ENCODE results near the gene ZMPSTE24.

The ZMPSTE24 gene

DNA sequence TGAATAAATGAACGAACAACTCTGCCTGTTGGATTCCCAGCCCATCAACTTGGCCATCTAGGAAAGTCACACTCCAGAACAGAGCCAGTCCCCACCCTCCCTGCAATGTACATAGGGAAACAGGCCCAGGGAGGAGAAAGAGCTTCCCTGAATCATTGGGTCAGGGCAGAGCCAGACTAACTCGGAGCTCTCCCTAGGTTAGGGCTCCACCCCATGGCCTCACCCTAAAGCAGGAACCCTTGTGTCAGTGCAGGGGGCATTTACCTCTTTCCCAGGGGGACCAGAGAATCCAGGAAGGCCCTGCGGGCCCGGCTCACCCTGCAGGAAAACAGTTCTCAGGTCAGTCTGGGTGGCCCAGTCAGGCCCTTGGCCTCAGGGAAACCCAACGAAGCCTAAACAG lies 47.4 kb downstream of the ZMPSTE24 start:
- DNase-seq (ENCODE audit: low spot score), result no peak

DNA sequence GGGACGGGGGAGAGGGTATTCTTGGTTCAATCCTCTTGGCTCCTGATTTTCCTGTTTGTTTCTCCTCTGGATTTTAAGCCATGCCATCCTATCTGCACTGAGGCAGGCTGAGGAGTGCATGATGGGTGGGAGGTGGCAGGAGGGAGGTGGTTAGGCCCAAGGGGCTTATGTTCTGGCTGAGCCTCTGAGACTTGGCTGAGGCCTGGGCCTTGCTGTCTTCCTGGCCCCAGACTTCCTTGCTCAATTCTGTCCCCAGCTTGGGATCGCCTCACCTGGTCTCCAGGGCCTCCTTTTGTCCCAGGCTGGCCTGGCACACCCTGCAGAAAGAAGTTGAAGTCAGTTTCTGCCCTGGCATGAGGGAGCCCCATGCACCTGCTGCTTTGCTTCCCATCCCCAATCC lies 47.8 kb downstream of the ZMPSTE24 start:
- DNase-seq (ENCODE audit: low spot score), result no peak

DNA sequence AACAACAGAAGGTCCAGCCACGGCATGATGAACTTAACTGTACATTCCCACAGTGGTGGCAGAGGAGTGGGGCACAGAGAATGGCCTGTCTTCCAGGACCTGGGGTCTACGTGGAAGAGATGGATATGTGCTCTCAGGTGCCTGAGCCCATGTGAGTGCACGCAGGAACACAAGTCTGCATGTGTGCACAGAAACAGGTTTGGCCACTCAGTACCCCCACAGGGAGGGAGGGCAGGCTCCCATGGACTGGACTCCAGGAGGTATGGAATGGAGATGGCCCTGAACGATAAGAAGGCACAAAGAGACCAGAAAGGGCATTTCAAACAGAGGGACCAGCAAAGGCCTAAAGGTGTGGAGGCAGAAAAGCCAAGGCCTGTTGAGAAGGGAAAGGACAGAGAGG lies 48.3 kb downstream of the ZMPSTE24 start:
- DNase-seq (ENCODE audit: low spot score), result no peak

DNA sequence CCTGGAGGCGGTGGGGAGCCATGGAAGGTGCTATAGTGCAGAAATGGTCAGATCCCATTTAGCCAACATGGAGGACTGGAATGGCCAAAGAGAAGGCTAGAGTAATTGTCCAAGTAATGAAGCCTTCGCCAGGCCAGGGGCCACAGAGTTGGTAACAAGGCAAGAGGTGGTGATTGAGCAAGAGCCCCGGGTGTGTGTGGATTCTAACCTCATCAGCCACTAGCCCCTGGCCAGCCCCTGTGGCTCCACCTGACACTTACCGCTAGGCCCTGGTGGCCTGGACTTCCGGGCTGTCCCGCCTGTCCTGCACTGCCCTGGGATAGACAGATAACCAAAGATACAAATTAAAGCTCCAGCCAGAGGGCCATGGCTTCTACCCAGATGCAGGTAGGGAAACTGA lies 49.1 kb downstream of the ZMPSTE24 start:
- no peak for DNase-seq (ENCODE audit: low spot score)

DNA sequence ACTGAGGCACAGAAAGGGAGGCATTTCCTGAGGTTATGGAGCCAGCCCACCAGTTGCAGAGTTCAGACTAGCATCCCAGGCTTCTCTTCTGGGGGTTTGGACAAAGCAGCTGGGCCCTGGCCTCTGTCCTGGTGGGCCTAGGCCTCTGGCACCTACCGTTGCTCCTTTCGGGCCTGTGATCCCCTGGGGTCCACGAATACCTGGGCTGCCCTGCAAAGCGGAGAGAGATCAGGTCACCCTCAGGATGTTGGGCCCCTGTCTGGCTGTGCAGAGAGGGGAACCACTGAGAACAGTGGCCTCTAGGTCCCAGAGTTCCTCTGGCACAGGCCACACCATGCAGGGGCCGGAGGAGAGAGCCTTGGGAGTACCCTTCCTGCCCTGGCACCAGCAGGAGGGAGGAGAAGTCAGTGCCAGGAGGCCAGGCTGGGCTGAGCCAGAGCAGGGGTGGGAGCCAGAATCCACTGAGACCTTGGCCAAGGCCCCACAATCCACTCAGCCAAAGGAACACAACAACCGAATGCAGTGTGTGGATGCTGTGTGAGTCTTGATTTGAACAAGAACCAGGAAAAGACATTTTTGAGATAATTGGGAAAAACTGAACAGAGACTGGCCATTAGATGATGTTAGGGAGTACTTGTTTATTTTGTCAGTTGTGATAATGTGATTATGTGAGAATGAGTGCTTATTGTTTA lies 50.1 kb downstream of the ZMPSTE24 start:
- DNase-seq (ENCODE audit: low spot score), result no peak

DNA sequence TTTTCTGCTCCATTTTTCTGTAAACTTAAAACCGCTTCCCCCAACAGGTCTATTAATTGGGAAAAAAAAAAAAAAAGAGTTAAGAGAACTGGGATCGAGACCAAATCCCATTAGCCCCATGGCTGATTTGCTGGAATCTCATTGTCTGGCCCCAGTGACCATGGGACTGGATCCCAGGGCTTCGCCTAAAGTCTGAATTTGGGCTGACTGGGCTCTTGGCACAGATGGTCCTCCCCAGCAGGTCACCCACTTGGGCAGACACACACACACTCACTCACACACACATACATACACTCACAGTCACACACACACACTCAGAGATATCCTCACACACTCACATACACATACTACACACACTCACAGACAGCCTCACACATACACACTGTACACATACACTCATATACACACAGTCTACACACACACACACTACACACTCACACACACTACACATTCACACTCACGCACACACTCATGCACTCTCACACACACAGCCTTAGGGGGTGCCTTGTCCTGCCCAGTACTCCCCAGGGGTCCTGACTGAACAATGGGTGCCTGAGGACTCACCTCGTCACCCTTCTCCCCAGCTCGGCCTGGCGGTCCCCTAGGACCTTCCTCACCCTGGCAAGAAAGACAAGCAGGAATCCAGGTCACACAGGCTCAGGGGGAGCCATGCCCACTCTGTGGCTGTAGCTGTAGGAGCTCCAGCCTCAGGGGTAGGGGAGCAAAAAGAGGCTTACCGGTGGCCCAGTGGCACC lies 51.5 kb downstream of the ZMPSTE24 start:
- no peak for DNase-seq (ENCODE audit: low spot score)

DNA sequence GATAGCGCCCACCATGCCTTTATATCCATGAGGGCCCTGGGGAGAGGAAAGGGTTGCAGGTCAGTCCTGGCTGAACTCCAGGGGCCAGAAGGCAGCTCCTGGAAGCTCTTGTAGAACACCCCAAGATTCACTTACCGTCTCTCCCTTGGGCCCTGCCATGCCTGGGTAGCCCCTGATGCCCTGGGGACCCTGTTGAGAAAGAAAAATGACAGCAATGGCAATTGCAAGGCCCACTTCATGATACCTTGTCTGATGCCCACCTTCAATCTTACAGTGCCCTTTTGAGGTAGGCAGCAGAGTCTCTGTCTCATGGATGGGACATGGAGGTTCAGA lies 52.1 kb downstream of the ZMPSTE24 start:
- DNase-seq (ENCODE audit: low spot score), result no peak

DNA sequence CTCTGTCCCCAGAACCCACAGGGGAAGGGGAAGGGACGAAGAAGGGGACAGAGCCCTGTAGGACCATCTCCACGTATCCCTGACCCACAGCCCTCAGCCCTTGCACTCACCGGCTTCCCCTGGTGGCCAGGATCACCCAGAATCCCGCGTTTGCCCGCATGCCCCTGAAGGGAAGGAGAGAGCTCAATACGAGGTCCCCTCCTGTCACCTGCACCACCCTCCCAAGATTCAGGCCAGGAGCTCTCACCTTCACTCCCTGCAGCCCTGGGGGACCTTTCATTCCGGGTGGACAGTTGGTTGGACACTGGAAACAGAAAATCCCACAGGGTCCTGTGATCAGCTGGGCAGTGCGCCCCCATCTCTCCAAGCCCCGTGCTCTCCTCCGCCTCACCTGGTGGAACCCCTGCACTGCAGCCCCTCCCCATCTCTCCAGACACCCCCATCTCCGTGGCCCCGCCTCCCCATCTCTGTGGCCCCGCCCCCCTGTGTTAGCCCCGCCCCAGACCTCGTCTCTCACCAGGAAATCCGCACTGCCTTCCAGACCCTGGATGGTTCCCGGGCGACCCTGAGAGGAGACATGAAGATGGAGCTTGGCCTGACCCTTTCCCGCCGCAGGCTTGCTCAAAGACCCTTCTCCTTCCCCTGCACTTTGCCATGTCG lies 53.1 kb downstream of the ZMPSTE24 start:
- no peak for DNase-seq (ENCODE audit: low spot score)

DNA sequence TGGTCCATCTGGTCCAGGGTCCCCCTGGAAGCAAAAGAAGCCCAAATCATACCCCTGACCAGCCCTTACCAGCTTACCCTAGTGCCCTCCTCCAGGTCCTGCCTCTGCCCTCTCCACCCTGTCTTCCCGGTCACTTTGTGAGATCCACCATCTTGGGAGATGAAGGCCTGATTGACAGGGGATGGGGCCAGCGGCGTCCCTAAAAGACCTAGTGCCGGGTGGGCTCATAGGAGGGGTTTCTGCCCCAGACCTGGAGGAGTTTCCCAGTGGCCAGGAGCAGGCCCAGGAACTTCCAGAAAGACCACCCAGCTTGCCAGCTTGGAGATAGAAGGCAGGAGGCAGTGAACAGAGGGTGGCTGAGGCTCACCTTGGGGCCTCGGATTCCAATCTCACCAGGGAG lies 53.7 kb downstream of the ZMPSTE24 start:
- DNase-seq (ENCODE audit: low spot score), result no peak

DNA sequence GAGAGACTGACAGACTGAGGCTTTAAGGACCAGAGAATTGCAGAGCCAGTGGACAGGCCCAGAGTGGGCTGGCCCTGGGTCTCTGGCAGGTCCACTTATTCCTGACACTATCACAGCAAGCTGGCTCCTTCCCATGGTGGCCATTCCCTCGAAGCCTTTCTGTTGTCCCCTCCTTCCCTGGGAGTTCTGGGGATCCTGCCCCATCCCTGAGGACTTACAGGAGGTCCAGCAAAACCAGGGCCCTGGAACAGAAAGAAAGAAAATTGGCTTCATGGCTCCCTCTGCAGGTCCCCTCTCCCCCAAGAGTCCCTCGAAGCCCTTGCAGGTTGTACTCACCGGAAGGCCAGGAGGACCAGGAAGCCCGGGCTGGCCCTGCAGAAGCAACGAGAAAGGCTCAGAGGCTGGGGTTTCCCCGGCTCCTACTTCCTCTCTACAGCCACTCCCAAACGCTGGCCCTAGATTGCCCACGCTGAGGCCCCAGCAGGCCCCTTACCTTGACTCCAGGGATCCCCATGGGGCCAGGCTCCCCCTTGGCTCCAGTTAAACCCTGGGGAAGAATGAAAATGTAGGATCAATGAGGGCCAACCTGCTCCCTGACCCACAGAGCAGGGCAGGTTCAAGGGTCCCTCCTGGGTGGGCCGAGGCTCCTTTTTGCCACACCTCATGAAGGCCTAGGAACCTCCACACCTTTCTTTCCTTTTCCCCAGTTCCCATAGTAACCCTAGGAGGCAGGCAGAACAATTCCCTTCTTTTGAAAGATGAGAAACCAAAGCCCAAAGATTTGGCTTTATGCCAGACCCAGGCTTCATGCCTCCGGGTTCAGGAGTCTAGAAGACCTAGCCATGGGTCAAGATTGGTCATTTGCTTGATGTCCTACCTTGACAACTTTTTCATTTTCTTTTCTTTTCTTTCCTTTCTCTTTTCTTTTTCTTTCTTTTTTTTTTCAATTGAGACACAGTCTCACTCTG lies 54.5 kb downstream of the ZMPSTE24 start:
- no peak for DNase-seq (ENCODE audit: low spot score)

DNA sequence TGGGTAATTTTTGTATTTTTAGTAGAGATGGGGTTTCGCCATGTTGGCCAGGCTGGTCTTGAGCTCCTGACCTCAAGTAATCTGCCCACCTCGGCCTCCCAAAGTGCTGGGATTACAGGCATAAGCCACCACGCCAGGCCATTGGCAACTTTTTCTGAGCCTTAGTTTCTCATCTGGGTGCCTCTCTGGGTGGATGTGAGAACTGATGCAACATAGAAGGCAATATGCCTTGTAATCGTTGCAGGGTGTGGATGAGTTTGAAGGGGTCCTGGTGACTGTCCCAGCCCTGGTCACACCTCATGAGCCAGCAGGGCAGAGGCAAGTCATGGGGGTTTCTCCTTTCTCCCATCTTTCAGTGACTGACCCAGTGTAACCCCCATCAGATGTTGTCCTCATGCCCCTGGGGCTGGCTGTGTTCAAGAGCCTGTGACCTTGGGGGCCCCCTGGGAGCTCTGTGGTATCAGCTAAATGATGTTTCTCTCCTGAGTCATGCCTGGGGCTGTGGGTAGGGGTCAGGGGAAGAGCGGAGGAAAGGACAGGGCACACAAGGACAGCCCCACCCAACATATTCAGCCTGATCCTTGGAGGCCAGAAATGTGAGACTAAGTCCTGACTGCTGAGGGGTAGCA lies 55.4 kb downstream of the ZMPSTE24 start:
- DNase-seq (ENCODE audit: low spot score), result peak; percentile 68

DNA sequence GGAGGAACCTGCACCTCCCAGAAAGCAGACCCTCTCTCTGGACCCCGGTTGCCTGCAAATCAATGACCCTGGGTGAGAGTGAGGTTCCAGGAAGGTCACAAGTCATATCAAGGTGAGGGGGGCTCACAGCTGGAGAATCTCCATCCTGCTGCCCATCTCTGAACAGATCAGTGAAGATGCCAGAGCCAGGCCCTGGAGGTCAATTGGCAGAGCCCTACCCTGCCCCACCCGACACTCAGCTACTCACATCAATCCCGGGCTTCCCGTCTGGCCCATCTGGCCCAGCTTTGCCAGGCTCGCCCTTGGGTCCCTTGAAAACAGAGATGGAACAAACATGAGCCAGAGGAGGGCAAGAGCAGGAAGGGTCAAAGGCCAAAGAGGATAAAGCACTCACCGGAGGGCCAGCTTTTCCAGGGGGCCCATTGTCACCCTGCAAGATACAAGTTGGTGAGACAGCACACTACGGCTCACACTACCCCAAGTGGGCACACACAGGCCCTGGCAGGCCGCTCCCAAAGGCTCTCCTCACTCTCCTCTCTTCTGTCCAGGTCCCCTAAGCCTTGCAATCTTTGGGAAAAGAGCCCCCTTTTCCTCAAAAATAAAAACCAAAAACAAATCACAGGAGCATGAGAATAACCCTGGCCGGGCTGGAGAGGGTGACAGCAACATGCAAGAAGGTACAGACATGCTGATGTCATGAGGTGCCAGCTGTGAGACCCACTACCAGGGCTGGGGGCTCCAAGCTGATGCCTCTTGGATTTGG lies 56.1 kb downstream of the ZMPSTE24 start:
- DNase-seq (ENCODE audit: low spot score), result no peak

DNA sequence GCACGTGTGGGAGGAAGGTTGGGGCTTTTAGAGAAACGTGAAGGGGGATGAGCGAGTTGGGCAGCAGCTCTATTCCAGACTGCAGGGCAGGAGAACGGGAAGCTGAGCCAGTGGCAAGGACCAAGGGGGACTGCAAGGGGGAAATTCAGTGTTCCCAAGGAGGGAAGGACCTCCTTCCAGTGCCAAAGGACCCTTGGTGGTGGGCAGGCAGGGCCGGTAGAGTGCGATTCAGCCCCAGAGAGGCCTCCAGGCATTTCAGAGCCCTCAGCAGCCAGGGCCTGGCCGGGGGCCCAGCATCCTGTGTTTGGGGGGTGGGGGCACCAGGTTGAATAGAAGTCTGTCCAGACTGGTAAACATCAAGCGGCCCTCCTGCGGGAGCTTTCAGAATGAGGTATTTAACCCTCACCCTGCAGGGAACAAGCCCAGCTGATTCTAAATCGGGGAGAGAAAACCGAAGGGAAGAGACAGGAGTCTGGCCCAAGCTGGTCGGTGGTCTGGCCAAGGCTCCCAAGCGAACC lies 56.7 kb downstream of the ZMPSTE24 start:
- DNase-seq (ENCODE audit: low spot score), result no peak

DNA sequence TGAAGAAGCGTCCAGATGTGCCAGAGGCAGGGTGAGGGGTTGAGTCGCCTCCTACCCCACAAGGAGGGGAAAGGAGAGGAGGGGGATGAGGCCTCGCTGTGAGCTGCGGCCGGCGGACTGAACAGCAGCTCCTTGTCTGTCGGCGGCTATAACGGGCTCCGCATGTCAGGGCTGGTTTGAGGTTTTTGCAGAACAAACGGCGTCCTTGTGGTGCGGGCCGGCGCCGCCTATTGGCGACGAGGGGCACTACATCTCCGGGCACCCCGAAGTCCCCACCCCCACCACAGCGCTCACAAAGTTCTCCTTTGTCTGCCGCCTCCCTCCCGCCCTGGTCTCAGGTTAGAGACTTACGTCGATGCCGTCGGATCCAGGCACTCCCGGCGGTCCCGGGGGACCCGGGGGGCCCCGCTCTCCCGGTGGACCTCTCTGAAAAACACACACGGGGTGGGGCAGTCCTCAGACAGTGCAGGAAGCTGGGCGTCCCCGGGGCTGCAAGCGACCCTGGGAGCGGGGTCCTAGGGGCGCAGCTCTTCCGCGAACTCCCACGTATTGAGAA lies 57.3 kb downstream of the ZMPSTE24 start:
- DNase-seq (ENCODE audit: low spot score), result peak; percentile 90

DNA sequence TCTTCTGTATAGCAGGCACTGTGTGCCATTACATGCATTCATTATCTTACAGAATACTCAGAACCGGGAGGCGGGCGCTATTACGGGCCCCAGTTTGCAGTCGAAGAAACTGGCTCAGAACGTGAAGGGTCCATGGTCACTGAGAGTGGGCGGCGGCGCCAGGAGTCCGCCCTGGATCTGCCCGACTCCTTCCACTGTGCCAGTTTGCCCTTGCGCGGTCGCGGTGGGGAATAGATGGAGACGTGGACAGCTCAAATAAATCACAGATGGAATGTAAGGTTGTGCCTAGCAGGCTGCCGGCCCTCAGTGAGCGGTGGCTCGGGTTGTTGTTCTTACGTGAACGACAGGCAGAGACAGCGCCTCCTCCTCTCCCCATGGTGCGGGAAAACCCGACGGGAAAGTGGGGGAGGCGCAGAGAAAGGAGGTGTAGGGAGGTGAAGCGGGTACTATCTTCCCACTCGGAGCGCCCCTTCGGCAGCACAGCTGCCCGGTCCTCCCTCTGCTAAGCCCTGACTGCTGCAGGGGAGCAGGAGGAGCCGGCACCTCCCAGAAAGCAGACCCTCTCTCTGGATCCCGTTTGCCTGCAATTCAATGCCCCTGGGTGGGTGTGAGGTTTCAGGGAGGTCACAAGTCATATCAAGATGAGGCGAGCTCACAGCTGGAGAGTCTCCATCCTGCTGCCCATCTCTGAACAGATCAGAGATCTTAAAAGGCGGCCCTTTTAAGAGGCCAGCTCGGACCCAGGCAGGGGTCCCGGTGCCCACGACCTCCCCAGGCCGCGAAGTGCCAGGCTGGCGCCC lies 58.0 kb downstream of the ZMPSTE24 start:
- no peak for DNase-seq (ENCODE audit: low spot score)

DNA sequence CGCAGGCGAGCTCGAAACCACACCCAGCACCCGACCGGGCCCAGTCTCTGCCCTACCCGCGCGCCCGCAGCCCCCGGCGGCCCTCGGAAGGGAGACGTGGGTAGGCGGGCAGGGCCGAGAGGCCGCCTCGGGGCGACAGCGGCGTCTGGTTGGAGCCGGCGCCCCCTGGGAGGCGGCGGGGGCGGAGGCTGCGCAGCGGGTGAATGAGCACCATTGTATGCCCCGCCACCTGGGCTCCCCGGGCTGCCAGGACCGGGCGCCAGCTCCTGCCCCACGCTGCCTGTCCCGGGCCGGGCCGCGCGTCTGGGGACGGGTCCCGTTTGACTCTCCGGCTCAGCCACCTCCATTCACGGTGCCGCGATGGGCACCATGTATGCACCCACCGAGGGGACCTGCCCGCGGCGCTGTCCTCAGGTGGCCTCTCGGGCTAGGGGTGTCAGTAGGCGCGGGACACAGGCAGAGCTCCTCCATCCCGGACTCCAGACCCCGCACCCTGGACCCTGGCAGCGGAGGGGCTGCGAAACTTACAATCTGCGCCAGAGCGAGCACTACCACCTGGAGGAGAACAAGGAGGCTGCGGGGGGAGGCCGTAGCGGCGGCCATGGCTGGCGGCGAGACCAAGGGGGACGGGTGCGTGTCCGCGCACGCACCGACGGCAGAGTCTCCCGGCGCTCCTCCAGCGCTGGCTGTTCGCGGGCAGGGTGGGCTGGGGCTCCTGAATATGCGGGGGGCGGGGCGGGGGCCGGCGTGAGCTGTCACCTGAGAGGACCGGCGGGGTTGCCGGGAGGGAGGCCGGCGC lies 58.8 kb downstream of the ZMPSTE24 start, which contains the start of gene COL9A2:
Gene COL9A2 (minus strand): TSS at position 692 of the 799 bp plus-strand sequence. CDS start 89 bp downstream, at position 603.
- no peak for DNase-seq (ENCODE audit: low spot score)

DNA sequence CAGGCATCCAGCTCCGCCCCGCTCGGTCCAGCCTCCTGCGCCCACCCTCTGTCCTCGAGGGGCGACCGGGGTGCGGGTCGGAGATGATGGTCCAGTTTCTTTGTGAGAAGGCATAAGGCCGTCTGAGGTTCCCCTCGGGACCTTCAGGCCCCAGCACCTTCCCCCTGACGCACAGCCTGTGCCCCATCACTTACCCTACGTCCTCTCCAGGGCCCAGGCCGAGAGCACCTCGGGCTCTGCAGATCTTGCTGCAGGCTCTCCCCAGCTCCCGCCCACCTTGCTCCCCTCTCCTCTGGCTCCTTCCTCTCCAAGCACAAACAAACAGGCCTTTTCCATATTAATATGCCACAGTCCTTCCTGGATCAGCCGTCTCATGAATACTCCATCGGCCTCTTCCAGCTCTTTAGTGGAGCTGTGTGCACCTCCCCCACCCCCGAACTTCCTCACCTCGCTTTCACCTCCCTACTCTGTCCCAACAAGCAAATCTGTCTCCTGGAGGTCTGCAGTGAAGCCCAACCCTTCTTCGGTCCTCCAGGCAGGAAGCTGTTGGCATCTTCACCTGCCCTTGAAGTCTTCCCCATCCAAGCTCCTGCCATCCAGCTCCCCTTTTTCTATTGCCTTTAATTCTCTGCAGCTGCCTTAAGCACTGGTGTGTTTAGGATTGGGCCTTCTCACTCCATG lies 59.5 kb downstream of the ZMPSTE24 start:
- DNase-seq (ENCODE audit: low spot score), result no peak

DNA sequence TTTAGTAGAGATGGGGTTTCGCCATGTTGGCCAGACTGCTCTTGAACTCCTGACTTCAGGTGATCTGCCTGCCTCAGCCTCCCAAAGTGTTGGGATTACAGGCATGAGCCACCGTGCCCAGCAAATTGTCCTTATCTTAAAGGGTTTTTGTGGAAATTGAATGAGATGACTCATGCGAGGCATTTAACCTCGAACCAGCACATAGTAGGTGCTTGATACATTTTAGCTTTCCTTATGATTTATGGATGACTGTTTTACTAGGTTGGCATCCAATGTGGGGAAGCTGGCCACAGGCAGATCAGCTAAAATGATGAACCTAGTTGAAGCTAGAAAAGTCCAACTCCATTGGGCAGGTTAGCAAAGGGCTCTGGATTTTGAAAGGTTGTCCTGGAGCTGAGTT lies 60.4 kb downstream of the ZMPSTE24 start:
- no peak for DNase-seq (ENCODE audit: low spot score)

All from hepatic stellate cell (primary cell).